ENCODE measurements around the gene PPP4R3B.
A peak's percentile ranks its signal among the peaks of the same experiment; 100 is the strongest.

Gene PPP4R3B

DNA sequence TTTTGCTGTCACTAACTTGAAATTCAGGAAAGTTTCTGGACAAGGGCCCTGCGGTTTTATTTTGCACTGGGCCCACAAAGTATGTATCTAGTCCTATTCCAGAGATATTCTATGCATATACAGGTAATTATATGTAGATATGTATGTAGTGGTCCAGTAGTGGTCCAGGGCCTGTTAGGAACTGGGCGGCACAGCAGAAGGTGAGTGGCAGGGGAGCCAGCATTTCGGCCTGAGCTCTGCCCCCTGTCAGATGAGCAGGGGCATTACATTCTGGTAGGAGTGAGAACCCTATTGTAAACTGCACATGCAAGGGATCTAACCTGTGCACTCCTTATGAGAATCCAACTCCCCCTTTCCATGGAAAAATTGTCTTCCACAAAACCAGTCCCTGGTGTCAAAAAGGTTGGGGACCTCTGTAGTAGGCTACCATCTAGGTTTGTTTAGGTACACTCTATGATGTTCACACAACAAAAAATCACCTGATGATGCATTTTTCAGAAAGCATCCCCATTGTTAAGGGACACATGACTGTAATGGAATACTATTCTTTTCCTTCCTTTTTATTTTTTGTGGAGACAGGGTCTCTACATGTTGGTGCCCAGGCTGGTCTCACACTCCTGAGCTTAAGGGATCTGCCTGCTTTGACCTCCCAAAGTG is 2.8 kb upstream of the PPP4R3B start:
- H3K4me3 ChIP-seq (ENCODE audit: low read depth, low read length) = no peak overlapping the region
- TF ChIP-seq, protein P1, sequence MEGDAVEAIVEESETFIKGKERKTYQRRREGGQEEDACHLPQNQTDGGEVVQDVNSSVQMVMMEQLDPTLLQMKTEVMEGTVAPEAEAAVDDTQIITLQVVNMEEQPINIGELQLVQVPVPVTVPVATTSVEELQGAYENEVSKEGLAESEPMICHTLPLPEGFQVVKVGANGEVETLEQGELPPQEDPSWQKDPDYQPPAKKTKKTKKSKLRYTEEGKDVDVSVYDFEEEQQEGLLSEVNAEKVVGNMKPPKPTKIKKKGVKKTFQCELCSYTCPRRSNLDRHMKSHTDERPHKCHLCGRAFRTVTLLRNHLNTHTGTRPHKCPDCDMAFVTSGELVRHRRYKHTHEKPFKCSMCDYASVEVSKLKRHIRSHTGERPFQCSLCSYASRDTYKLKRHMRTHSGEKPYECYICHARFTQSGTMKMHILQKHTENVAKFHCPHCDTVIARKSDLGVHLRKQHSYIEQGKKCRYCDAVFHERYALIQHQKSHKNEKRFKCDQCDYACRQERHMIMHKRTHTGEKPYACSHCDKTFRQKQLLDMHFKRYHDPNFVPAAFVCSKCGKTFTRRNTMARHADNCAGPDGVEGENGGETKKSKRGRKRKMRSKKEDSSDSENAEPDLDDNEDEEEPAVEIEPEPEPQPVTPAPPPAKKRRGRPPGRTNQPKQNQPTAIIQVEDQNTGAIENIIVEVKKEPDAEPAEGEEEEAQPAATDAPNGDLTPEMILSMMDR (IDR thresholded peaks at IDR 0.05; ENCODE audit: borderline replicate concordance, insufficient read depth, low read depth, low read length) = peak; percentile 73; the same call in 1 of the 2 replicates

DNA sequence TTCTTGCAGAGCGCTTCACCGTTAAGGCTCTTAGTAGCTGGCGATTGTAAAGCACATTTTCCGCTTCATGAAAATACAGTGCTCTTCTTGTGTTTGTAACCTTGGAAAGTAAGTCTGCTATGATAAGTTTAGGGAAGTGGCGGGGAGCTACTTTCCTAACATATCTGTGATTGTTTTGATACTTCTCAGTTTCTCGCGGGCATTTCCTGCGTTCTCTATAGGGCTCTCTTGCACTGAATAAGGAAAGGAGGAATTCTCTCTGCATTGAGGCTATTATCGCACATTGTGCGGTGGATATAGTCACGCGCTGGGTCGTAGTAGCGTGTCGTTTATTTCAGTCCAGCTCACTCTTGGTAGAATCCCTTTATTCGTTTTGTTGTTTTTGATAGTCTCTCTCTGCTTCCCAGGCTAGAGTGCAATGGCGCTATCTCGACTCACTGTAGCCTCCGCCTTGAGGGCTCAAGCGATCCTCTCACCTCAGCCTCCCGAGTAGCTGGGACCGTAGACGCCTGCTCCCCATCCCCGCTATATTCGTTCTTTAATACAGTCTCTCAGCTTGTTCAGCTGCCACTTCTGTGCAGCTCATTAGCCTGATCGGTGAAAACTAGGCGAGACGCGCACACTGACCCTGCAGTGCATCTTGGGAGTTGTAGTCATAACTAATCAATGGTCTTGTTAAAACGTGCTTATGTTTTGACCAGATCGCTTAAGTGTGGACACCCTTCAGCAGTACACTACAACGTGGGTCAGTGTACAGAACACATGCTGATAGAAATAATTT is 1.0 kb upstream of the PPP4R3B start:
- TF ChIP-seq, protein P1 (IDR thresholded peaks at IDR 0.05; ENCODE audit: borderline replicate concordance, insufficient read depth, low read depth, low read length) = no peak

DNA sequence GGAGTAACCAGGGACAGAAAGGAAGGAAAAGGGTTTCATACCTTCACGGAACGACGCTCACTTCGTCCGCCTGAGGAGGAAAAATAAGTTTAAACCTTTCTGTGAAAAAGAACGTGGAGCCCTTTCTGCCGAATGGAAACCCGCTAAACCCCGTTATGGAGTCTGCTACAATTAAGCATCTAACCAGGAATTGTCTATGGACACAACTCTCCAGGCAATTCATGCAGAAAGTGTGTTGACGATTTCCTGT is 528 bp upstream of the PPP4R3B start:
- peak overlapping the region; percentile 67 for H3K4me3 ChIP-seq (ENCODE audit: low read depth, low read length)

More for the DNA sequence above, 1.0 kb upstream of the PPP4R3B start:
- peak overlapping the region; percentile 67 for H3K4me3 ChIP-seq (ENCODE audit: low read depth, low read length)

DNA sequence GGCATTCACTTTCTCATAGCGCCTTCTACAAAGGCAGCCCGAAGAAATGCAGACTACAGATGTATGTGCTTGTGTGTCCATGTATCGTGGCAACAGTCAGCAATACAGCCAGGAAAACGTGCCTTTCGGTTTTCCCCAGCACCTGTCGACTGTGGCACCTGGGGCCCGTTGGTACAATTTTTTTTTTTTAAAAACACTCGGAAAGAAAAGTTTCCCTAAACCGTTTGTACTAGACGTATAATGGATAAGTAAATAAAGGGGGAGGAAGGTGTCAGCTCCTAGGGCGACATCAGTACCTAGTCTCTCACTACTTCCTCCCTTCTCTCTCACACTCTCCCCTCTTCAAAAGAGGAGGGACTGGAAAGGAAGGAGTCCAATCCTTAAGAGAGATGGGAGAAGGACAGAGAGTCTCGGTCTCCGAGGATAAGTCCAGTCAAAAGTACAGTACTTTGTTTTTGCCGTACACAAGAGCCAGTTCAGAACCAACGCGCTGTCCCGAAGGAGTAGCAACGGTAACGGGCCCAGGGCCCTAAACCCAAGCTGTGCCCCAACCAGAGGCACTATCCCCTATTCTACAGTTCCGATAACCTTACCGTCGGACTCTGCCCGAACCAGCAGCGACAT is 759 bp downstream of the PPP4R3B start:
- H3K4me3 ChIP-seq (ENCODE audit: low read depth, low read length) = peak overlapping the region; percentile 86
- TF ChIP-seq, protein P1 (IDR thresholded peaks at IDR 0.05; ENCODE audit: borderline replicate concordance, insufficient read depth, low read depth, low read length) = no peak

More for the DNA sequence above, 528 bp upstream of the PPP4R3B start:
- TF ChIP-seq, protein P1 (IDR thresholded peaks at IDR 0.05; ENCODE audit: borderline replicate concordance, insufficient read depth, low read depth, low read length) = no peak

DNA sequence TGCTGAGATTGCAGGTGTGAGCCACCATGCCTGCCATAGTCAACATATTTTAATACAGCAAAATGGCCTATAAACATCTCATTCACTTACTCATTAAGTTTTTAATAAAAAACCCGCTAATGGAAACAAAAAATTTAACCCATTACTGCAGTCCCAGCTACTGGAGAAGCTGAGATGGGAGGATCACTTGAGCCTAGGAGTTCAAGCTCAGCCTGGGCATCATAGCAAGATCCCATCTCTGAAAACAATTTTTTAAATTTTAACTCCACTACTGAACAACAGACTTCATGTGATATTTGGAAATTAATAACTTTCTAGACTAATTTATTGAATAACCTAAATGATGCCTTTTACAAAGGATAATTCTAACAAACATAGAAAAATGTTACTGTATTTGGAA is 5.4 kb downstream of the PPP4R3B start:
- H3K4me3 ChIP-seq (ENCODE audit: low read depth, low read length) = no peak overlapping the region
- TF ChIP-seq, protein P1 (IDR thresholded peaks at IDR 0.05; ENCODE audit: borderline replicate concordance, insufficient read depth, low read depth, low read length) = no peak

DNA sequence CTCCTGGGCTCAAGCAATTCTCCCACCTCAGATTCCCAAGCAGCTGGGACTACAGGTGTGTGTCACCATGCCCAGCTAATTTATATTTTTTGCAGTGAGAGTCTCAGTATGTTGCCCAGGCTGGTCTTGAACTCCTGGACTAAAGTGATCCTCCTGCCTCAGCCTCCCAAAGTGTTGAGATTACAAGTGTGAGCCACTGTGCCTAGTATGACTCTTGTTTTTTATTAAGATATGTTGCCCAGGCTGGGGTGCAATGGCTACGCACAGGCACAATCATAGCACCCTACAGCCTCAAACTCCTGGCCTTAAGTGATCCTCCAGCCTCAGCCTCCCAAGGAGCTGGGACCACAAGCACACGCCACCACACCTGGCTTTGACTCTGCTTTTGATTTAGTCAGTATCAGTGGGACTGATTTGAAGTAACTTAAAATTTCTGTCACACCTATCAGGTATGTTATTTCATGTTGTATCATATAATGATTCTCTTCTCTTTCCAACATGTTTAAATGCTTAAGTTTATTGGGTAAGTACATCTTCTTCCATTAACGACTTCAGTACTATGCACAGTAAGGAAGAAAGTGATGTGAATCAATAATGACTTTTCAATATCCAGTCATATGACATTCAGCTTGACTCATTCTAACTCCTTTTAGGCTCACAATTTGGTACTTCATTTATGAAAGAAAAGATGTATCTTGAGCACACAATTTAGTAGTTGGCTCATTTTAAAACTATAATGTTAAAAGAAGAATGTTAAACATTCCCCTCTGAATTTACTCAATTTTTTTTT is 6.3 kb downstream of the PPP4R3B start:
- no peak overlapping the region for H3K4me3 ChIP-seq (ENCODE audit: low read depth, low read length)
- TF ChIP-seq, protein P1 (IDR thresholded peaks at IDR 0.05; ENCODE audit: borderline replicate concordance, insufficient read depth, low read depth, low read length) = no peak

Measured in GM12875 (cell line).